ENCODE results near the gene PRR3.
A peak's percentile ranks its signal among the peaks of the same experiment; 100 is the strongest.
"Not testable (repeated sequence)": the region's sequence is repeated elsewhere in the genome, so short reads cannot be mapped to it uniquely, and the experiment has no call there.

Gene PRR3, protein sequence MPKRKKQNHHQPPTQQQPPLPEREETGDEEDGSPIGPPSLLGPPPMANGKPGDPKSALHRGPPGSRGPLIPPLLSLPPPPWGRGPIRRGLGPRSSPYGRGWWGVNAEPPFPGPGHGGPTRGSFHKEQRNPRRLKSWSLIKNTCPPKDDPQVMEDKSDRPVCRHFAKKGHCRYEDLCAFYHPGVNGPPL

DNA sequence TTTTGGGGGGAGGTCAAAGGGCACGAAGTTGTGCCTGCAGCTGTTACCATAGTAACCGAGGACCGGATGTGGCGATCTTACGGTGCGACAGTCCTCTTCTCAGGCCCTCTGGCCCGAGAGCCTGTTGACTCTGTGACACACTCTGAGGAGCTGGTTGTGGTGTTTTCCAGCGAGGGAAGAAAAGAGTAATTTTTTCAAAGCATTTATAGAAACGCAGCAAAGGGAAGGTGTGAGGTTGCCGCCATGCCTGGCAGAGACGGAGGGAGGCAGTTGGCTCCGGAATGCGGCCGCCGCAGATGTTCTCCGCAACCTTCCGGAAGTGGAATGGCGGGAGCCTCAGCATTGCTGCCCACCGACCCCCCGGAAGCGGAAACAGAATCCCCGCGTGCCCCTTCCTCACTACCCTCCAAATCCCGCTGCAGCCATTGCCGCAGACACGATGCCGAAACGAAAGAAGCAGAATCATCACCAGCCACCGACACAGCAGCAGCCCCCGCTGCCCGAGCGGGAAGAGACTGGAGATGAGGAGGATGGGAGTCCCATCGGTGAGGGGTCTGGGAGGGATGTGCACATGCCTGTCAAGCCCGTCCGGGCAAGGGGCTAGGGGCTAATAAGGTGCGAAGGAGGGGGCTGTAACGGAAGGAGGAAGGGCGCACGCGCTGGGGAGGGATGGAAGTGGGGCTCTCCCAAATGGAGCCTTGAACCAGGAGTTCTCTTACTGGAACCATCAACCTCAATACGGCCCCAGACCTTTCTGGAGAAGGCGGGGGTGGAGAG lies at the start of gene PRR3:
Gene PRR3 (plus strand): TSS at position 390 of the 777 bp plus-strand sequence. CDS start 50 bp downstream, at position 440.
- peak; percentile 67 for DNase-seq (ENCODE audit: low read depth)

DNA sequence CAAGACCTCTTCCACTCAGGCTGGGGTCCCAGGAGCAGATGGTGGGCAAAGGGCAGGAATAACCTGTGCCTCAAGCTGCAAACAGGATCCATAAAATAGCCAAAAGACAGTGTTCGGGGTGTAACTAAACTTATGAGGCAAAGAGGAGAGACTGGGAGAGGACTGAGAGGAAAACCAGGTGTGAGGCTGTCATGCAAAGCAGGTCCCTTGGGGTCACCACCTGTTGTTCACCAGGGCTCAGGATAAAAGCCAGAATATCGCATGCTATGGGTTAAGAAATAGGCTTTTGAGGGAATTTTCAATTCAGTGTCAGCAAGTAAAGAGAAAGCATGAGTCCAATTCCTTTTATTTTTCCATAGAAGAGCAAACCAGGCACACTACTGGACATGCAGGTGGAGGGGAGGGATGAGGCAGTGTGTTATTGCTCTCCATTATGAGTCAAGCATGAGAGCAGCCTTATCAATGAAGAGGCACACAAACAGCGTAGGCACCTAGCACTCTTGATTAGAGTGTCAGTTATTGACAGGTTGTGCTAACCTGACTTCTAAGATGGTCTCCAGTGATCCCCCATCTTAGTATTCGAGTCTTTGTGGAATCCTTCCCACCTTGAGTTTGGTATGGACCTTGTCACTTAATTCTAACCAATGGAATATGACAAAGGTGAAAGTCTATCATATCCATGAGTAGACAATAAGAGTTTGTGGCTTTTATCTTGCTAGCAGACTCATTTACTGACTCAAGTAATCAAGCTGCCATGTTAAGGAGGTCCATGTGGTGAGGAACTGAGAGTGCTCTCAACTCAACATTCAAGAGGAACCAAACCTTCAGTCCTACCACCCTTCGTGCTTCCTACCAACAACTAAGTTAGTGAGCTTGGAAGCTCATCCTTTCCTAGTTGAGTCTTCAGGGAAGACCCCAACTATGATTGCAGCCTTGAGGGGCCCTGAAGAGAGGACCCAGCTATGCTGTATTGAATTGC lies 49.0 kb upstream of the PRR3 start:
- DNase-seq (ENCODE audit: low read depth): no peak

DNA sequence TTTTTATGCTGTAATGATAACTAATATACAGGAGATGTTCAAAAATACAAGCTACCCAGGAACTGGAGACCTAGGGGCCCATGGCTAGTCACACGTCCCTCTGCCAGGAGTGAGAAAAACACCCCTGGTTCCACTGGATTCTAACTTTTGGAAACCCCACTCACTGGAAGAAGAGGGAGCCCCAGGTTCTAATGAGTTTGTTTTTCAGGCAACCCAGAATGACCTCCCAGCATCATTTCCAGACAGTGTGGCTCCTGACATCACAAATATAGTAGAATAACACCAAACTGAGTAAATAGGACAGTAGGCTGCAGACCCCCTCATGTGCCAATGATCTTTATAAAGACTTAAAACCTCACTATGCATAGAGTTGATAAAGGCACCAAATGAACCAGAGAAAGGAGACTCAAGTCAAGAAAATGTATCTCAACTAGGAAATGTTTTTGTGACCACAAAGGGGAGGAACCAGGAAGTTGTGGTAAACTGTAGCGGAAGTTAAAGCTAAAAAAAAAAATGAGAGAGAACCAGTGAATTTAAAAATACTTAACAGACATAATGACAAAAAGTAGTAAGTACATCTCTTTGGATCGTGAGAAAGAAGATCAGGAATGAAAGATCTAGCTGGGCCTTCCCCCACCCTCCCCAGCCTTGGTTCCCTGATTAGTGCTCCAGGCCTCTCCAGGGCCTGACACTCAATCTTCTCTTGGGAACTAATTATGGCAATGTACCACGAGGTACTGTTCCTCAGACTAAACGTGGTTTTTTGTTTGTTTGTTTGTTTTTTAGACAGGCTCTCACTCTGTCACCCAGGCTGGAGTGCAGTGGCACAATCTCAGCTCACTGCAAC lies 48.0 kb upstream of the PRR3 start:
- no peak for DNase-seq (ENCODE audit: low read depth)

DNA sequence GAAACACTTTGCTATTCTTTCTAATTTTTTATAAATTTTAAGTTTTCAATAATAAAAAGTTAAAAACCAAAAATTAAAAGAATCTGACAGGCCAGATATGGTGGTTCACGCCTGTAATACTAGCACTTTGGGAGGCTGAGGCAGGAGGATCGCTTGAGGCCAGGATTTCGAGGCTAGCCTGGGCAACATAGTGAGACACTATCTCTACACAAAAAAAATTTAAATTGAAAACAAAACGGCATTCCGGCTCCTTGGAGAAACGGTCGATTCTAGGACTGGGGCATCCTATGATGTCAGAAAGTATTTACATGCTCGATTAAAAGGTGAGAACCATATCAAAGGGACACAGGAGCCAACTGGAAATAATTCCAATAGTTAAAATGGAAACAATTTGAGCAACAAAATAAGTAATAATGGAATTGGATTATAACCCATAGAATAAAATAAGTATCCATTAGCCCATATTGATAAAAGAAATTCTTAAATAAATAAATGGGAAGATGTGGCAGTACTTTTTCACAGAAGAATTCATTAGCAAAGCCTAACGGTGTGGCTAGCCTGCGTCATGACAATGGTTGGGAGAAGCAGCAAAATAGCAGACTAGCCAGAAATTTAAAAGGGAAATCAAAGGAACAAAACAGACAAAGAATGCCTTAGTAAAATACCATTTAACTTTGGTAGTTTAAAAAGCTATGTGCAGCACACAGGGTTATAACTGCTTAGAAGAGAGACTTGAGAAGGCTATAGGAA lies 46.5 kb upstream of the PRR3 start:
- DNase-seq (ENCODE audit: low read depth): no peak

DNA sequence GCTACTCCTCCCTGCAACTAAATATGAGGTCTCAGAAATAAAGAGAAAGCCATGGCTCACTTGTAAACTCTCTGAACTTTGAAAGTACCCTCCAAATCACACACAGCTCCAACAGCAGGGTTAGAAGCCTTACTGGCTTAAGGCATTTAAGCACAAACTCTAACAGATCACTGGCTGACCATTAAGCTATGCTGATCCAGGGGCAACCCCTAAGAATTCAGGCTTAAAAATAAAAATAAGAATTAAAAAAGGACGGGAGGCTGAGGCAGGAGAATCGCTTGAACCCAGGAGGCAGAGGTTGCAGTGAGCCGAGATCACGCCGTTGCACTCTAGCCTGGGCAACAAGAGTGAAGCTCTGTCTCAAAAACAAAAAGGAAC lies 45.9 kb upstream of the PRR3 start:
- DNase-seq (ENCODE audit: low read depth): no peak

DNA sequence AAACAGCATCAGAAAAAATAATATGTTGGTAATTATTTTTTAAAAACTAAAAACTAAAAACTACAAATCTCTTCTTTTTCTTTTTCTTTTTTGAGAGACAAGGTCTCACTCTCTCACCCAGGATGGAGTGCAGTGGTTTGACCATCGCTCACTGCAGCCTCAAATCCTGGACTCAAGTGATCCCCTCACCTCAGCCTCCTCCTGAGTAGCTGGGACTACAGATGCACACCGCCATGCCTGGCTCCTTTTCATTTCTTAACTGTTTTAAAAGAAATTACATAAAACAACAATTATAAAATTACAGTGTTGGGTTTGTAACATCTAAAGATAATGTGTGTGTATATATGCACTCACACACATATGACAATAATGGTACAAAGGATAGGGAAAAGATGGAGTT lies 43.6 kb upstream of the PRR3 start:
- DNase-seq (ENCODE audit: low read depth): no peak

DNA sequence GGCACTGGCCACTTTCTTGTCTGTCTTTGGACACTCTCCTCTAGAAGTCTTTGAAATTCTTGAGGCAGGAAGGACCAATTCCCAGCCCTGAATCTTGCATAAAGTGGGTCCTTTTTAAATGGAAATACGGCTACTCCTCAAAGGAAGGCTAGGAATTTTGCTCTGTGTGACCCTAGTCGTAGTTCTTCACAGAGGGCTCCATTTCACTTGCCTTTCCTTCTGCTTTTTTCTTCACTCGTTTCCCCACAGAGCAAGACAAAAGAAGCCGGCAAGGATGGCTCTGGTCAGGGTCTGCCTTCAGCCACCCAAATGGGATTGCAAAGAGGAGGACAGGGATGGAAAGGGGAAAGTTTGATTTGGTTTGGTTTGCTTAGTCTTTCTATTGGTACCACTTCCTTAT lies 42.0 kb upstream of the PRR3 start:
- DNase-seq (ENCODE audit: low read depth): no peak

DNA sequence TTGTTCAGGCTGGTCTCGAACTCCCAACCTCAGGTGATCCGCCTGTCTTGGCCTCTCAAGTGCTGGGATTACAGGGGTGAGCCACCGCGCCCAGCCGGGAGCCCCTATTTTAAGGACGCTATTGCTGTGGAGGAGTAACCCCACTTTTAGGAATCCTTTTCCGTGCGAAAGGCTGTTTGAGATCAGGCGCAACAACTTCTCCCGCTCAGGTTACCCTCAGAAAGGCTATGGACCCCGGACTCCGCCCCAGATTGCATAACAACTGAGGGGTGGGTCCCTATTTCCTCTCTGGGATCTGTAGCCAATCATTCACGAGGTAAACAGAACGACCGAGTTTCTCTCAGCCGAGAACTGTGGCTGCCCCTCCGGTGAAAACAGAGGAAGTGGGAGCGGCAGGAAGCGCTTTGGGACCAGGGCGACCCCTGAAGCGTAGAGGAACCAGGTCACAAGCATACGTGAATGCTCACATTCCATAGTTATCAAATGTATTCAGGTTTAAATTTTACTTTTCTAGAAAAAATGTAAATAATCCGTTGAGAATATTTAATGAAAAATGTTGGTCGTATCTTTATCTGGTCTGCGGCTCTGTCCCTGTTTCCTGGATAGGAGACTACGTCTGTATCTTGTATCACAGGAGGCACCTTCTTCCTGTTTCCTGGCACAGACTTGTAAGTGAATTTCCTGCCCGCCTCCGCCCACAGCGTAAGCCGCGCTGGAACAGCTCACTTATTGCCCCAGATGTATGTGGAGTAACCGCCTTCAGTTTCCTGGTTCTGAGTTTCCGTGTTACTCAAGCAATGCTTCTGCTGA lies 40.9 kb upstream of the PRR3 start:
- no peak for DNase-seq (ENCODE audit: low read depth)

DNA sequence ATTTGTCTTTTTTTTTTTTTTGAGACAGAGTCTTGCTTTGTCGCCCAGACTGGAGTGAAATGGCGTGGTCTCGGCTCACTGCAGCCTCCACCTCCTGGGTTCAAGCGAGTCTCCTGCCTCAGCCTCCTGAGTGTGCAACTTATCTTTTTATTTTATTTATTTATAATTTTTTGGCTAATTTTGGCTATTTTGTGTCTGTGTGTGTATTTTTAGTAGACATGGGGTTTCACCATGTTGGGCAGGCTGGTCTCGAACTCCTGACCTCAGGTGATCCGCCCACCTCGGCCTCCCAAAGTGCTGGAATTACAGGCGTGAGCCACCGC lies 40.4 kb upstream of the PRR3 start:
- DNase-seq (ENCODE audit: low read depth): not testable (repeated sequence)

DNA sequence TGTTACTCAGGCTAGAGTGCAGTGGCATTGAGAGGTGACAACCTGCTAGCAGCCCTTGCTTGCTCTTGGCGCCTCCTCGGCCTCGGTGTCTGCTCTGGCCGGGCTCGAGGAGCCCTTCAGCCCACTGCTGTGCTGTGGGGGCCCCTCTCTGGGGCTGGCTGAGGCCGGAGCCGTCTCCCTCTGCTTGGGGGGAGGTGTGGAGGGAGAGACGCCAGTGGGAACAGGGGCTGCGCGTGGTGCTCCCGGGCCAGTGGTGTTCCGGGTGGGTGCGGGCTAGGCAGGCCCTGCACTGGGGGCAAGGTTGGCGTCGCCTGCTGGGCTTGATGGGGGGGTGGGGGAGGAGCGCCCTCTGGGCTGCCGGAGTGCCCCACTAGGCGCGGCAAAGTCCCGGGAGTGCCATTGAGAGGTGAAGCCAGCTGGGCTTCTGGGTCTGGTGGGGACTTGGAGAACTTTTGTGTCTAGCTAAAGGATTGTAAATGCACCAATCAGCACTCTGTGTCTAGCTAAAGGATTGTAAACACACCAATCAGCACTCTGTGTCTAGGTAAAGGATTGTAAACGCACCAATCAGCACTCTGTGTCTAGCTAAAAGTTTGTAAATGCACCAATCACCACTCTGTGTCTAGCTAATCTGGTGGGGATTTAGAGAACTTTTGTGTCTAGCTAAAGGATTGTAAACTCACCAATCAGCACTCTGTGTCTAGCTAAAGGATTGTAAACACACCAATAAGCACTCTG lies 39.2 kb upstream of the PRR3 start:
- DNase-seq (ENCODE audit: low read depth): not testable (repeated sequence)

DNA sequence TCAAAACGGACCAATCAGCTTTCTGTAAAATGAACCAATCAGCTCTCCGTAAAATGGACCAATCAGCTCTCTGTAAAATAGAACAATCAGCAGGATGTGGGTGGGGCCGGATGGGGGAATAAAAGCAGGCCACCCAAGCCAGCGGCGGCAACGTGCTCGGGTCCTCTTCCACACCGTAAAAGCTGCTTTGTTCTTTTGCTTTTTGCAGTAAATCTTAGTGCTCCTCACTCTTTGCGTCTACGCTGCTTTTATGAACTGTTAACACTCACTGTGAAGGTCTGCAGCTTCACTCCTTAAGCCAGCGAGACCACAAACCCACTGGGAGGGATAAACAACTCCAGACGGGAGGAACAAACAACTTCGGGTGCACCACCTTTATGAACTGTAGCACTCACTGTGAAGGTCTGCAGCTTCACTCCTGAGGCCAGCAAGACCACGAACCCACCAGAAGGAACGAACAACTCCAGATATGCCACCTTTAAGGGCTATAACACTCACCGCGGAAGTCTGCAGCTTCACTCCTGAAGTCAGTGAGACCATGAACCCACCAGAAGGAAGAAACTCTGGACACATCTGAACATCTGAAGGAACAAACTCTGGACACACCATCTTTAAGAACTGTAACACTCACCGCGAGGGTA lies 38.5 kb upstream of the PRR3 start:
- DNase-seq (ENCODE audit: low read depth): not testable (repeated sequence)

DNA sequence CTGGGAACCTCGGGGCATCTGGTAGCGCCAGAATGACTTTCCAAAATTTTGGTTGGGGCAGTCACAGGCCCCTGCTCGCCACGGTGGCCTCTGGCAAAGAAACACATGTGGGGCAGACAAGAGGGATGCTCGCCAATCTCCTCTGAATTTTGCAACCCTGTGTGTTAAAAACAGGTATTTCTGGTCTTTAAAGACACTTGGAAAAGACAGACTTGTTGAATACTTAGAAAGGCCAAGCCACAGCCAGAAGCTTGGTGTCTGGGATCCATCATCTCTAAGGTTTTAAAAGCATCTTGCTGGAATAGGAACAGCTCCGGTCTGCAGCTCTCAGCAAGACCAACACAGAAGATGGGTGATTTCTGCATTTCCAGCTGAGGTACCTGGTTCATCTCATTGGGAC lies 36.6 kb upstream of the PRR3 start:
- DNase-seq (ENCODE audit: low read depth): no peak

DNA sequence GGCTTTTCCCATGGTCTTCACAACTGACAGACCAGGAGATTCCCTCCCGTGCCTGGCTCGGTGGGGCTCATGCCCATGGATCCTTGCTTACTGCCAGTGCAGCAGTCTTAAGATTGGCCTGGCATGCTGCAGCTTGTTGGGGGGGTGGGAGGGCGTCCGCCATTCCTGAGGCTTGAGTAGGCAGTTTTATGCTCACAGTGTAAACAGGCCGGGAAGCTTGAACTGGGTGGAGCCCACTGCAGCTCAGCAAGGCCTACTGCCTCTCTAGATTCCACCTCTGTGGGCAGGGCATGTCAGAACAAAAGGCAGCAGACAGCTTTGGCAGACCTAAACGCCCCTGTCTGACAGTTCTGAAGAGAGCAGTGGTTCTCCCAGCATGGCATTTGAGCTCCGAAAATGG lies 36.0 kb upstream of the PRR3 start:
- not testable (repeated sequence) for DNase-seq (ENCODE audit: low read depth)

DNA sequence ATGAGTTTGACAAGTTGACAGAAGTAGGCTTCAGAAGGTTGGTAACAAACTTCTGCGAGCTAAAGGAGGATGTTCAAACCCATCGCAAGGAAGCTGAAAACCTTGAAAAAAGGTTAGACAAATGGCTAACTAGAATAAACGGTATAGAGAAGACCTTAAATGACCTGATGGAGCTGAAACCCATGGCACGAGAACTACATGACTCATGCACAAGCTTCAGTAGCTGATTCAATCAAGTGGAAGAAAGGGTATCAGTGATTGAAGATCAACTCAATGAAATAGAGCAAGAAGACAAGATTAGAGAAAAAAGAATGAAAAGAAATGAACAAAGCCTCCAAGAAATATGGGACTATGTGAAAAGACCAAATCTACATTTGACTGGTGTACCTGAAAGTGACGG lies 35.1 kb upstream of the PRR3 start:
- not testable (repeated sequence) for DNase-seq (ENCODE audit: low read depth)

DNA sequence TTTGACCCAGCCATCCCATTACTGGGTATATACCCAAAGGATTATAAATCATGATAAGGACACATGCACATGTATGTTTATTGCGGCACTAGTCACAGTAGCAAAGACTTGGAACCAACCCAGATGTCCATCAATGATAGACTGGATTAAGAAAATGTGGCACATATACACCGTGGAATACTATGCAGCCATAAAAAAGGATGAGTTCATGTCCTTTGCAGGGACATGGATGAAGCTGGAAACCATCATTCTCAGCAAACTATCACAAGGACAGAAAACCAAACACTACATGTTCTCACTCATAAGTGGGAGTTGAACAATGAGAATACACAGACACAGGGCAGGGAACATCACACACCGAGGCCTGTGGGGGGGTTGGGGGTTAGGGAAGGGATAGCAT lies 30.7 kb upstream of the PRR3 start:
- not testable (repeated sequence) for DNase-seq (ENCODE audit: low read depth)

DNA sequence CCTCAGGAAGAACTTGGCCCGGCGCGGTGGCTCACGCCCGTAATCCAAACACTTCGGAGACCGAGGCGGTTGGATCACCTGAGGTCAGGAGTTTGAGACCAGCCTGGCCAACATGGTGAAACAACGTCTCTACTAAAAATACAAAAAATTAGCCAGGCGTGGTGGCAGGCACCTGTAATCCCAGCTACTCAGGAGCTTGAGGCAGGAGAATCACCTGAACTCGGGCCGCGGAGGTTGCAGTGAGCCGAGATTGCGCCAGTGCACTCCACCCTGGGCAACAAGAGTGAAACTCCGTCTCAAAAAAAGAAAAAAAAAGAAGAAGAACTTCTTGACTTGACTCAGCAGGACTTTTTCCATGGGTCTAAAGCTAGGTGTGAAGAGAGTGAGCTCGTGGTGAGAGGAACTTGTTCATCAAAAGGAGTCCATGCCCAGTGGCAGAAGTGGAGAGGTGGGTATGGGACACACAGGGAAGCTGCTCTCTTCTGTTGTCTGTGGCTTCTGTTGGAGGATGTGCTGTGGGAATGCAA lies 27.7 kb upstream of the PRR3 start:
- DNase-seq (ENCODE audit: low read depth): not testable (repeated sequence)

DNA sequence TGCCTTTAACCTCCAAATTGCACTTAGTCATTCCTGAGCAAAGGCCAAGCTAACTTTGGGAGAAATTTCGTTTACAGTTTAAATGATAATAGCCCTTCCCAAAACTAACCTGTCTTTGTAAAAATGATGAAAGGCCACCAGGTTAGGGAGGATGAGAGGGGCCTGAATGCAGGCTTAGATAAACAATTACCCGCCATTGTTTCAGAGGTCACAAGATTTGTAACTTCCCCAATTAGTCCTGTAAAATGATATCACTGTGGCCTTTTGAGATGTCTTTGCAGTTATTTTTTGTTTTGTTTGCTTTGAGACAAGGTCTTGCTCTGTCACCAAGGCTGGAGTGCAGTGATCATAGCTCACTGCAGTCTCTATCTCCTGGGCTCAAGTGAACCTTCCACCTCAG lies 27.1 kb upstream of the PRR3 start:
- no peak for DNase-seq (ENCODE audit: low read depth)

DNA sequence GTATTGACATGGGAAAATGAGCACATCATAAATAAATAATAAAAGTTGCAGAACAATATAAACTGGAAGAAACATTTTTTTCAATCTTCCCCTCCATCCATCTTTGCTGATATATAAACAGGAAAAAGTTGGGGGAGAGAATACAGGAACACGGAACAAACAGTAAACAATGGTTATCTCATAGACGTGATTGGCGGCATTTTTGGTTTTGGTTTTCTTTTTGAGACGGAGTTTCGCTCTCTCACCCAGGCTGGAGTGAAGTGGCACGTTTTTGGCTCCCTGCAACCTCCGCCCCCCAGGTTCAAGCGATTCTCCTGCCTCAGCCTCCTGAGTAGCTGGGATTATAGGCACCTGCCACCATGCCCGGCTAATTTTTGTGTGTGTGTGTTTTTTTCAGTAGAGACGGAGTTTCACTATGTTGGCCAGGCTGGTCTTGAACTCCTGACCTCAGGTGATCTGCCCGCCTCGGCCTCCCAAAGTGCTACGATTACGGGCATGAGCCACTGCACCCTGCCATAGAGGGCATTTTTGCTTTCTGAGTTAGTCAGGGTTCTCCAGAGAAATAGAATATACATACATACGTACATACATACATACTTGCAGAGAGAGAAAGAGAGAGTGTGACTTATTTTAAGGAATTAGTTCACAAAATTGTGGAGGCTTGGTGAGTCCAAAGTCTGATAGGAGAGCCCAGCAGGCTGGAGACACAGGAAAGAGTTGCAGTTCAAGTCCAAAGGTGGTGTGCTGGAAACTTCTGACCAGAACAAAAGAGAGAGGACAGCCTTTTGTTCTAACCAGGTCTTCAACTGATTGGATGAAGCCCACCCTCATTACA lies 23.4 kb upstream of the PRR3 start:
- no peak for DNase-seq (ENCODE audit: low read depth)
